Esophagus (tissue), 2 donors: ENCODE data around the gene MARK3. TPM values are rescaled to one million over a fixed set of nuclear protein-coding genes. Genes with fewer than 3 reads are reported as not detected.

Experiments used
- H3K27ac ChIP-seq, 2 donors: one replicate each; pipeline ENCODE4 v1.5.1; 2013; ENCODE audit warnings: low read depth in 2 of 2, mild to moderate bottlenecking in 2 of 2, inconsistent platforms in 1 of 2, low read length in 1 of 2, moderate library complexity in 1 of 2
- H3K27me3 ChIP-seq, 2 donors: one replicate each; pipeline ENCODE4 v1.6.1; 2013; ENCODE audit warnings: low read length in 2 of 2, control low read depth in 1 of 2, mild to moderate bottlenecking in 1 of 2; ENCODE audit not compliant: insufficient read depth in 2 of 2, control insufficient read depth in 1 of 2
- H3K36me3 ChIP-seq, 2 donors: one replicate each; pipeline ENCODE4 v1.6.1; 2013; ENCODE audit warnings: low read length in 1 of 2; ENCODE audit not compliant: control insufficient read depth in 2 of 2, insufficient read depth in 2 of 2
- H3K4me1 ChIP-seq, 2 donors: one replicate each; pipeline ENCODE4 v1.6.1; 2013; ENCODE audit warnings: low read length in 1 of 2; ENCODE audit not compliant: control insufficient read depth in 2 of 2, insufficient read depth in 2 of 2
- H3K4me3 ChIP-seq, 2 donors: one replicate each; pipeline ENCODE4 v1.5.1; 2013; ENCODE audit warnings: low read length in 2 of 2, mild to moderate bottlenecking in 2 of 2, low read depth in 1 of 2, moderate library complexity in 1 of 2
- H3K9me3 ChIP-seq, 2 donors: one replicate each; pipeline ENCODE4 v1.6.1; 2013; ENCODE audit warnings: mild to moderate bottlenecking in 2 of 2, low read depth in 1 of 2, low read length in 1 of 2, moderate library complexity in 1 of 2; ENCODE audit not compliant: control insufficient read depth in 2 of 2, insufficient read depth in 1 of 2
- WGBS, 2 donors: extraction: QIAGEN DNeasy Blood & Tissue Kit; methylation state at CpG; one replicate each; pipeline ENCODE4 v1.1.7; 2013; 5-methylcytosine and 5-hydroxymethylcytosine counted together
- polyA plus RNA-seq, 2 donors: library from polyadenylated mRNA; stranded (reverse); fragments of 200-250 nt; gene quantifications; one replicate each; pipeline ENCODE4 v1.2.3, GENCODE V29; 2013
- donor health status: healthy with polysubstance abuse.
- donor health status: Bipolar disorder and iron deficiency.

The MARK3 gene
- polyA plus RNA-seq, 2 donors: 45.5 to 65.4 TPM

- 75 to 83% methylated on average over 3 of the region's 3 CpGs for WGBS, 2 donors
- H3K36me3 ChIP-seq: no peaks in the 10 kb centered on the region
- H3K27me3 ChIP-seq: no peaks in the 10 kb centered on the region
- no peak overlapping the region for H3K4me3 ChIP-seq
- no peaks in the 10 kb centered on the region for H3K9me3 ChIP-seq
- H3K27ac ChIP-seq: no peak overlapping the region
- no peaks in the 10 kb centered on the region for H3K4me1 ChIP-seq
Observed at GRCh38 chr14:103428723-103429556, 43.7 kb downstream of the MARK3 start.

DNA sequence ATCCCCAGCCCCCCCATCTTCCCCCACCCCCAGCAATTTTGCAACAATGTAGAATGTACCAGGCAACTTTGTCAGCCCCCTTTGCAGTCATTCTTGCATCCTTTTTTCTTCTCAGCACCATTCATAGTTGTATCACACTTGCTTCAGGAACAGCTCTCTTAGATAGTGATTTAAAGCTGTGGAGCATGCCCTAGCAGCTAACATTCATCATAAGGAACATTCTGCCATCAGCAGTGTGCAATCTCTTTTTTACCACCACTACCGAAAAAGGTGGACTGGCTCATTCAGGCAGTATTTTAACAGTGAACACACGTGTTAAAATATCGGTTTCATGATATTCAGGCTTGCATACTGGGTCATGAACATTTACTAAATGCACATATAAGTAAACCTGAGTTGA is 45.1 kb downstream of the MARK3 start:
- H3K27me3 ChIP-seq: no peaks in the 10 kb centered on the region
- no peak overlapping the region for H3K27ac ChIP-seq
- H3K36me3 ChIP-seq: no peaks in the 10 kb centered on the region
- H3K4me3 ChIP-seq: no peak overlapping the region
- WGBS, 2 donors: 90 to 92% methylated on average over 3 of the region's 3 CpGs
- H3K4me1 ChIP-seq: no peaks in the 10 kb centered on the region
- H3K9me3 ChIP-seq: no peaks in the 10 kb centered on the region

DNA sequence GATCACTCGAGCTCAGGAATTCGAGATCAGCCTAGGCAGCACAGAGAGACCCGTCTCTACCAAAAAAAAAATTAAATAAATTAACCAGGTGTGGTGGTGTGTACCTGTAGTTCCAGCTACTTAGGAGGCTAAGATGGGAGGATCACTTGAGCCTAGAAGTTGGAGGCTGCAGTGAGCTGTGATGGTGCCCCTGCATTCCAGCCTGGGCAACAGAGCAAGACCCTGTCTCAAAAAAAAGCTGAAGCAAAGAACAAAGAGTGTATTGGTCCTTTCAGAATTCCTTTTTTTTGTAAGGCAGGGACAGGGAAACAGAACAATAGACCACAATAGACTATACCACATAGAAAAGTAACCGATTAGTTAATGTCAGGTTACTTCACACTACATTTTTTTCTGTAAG is 47.4 kb downstream of the MARK3 start:
- no peaks in the 10 kb centered on the region for H3K9me3 ChIP-seq
- 83 to 88% methylated on average over 4 of the region's 4 CpGs for WGBS, 2 donors
- H3K4me3 ChIP-seq: no peak overlapping the region
- H3K4me1 ChIP-seq: no peaks in the 10 kb centered on the region
- H3K36me3 ChIP-seq: no peaks in the 10 kb centered on the region
- no peak overlapping the region for H3K27ac ChIP-seq
- H3K27me3 ChIP-seq: no peaks in the 10 kb centered on the region

DNA sequence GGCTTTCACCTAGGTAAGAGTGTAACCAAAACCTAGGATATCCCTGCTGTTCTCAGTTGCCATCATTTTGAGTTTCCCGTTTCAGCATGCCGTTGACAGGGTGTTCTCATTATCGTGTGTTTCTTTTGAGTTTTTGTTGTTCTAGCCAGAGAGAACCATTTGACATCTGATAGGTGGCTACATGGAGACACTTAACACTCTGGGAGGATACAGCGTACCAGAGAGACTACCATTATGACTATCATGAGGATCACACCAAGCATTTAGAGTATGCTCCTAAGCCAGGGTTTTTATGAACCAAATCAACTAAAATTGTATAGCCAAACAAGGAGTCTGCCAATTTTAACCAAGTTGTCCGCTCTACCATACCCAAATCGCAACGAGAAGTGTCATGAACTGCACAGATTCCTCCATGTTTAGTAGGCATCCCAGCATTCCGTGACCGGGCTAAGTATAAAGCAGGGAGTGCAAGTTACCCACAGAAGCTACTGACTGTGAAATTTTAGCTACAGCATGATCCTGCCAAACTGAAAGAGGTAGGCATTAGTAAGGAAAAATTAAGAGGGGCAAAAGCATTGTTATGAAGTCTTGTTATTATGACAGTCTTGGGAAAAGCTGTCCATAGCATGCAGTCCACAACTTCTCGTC is 48.8 kb downstream of the MARK3 start:
- Histone ChIP-seq H3K36me3 (no peaks in the 10 kb centered on the region), H3K4me3 (no peak overlapping the region), H3K27me3 (no peaks in the 10 kb centered on the region), H3K4me1 (no peaks in the 10 kb centered on the region), H3K27ac (no peak overlapping the region), H3K9me3 (no peaks in the 10 kb centered on the region)
- WGBS, 2 donors: 89 to 96% methylated on average over 10 of the region's 10 CpGs

GRCh38 chr14:103434868-103435442 is 49.7 kb downstream of the MARK3 start:
- 81 to 82% methylated on average over 6 of the region's 6 CpGs for WGBS, 2 donors
- H3K4me1 ChIP-seq: no peaks in the 10 kb centered on the region

GRCh38 chr14:103436533-103436932 is 51.3 kb downstream of the MARK3 start:
- Histone ChIP-seq H3K36me3 (no peaks in the 10 kb centered on the region), H3K9me3 (no peaks in the 10 kb centered on the region), H3K4me1 (no peaks in the 10 kb centered on the region), H3K27ac (no peak overlapping the region), H3K4me3 (no peak overlapping the region), H3K27me3 (no peaks in the 10 kb centered on the region)
- 75 to 83% methylated on average over 5 of the region's 5 CpGs for whole genome bisulfite sequencing, 2 donors

More at GRCh38 chr14:103434868-103435442, 49.7 kb downstream of the MARK3 start:
- Histone ChIP-seq H3K4me3 (no peak overlapping the region), H3K27me3 (no peaks in the 10 kb centered on the region), H3K9me3 (no peaks in the 10 kb centered on the region), H3K36me3 (no peaks in the 10 kb centered on the region), H3K27ac (no peak overlapping the region)

- H3K9me3 ChIP-seq: no peaks in the 10 kb centered on the region
- no peaks in the 10 kb centered on the region for H3K4me1 ChIP-seq
- no peak overlapping the region for H3K27ac ChIP-seq
- H3K4me3 ChIP-seq: no peak overlapping the region
- WGBS, 2 donors: 91 to 94% methylated on average over 6 of the region's 6 CpGs
- H3K27me3 ChIP-seq: no peaks in the 10 kb centered on the region
- H3K36me3 ChIP-seq: peaks cover 0 to 2% of the 10 kb centered on the region in 2 donors
Observed at GRCh38 chr14:103442288-103442687, 57.1 kb downstream of the MARK3 start.

- no peaks in the 10 kb centered on the region for H3K27me3 ChIP-seq
- WGBS, 2 donors: 88 to 94% methylated on average over 2 of the region's 2 CpGs
- H3K4me1 ChIP-seq: no peaks in the 10 kb centered on the region
- H3K27ac ChIP-seq: no peak overlapping the region
- H3K9me3 ChIP-seq: no peaks in the 10 kb centered on the region
- H3K36me3 ChIP-seq: peaks cover 0 to 2% of the 10 kb centered on the region in 2 donors
- H3K4me3 ChIP-seq: no peak overlapping the region
Observed at GRCh38 chr14:103443111-103443510, 57.9 kb downstream of the MARK3 start.

- Histone ChIP-seq H3K36me3 (peaks cover 0 to 2% of the 10 kb centered on the region in 2 donors), H3K27ac (no peak overlapping the region), H3K27me3 (no peaks in the 10 kb centered on the region), H3K4me1 (no peaks in the 10 kb centered on the region), H3K9me3 (no peaks in the 10 kb centered on the region), H3K4me3 (no peak overlapping the region)
- WGBS, 2 donors: 59 to 76% methylated on average over 4 of the region's 4 CpGs
Observed at GRCh38 chr14:103444837-103445524, 59.8 kb downstream of the MARK3 start.
